ENCODE data around the gene APPBP2.

The APPBP2 gene

GRCh38 chr17:60527701-60528100 lies 1.7 kb upstream of the APPBP2 start:
- TF ChIP-seq MAX (IDR thresholded peaks at IDR 0.05) (no peak), EP300 (IDR thresholded peaks at IDR 0.05; ENCODE audit: borderline replicate concordance) (no peak), USF1 (IDR thresholded peaks at IDR 0.05) (no peak), TEAD4 (IDR thresholded peaks at IDR 0.05) (no peak), EGR1 (IDR thresholded peaks at IDR 0.05) (no peak), REST (IDR thresholded peaks at IDR 0.05; ENCODE audit: low read depth) (no peak), TCF12 (IDR thresholded peaks at IDR 0.05; ENCODE audit: low read depth) (no peak), FOXM1 (IDR thresholded peaks at IDR 0.05; ENCODE audit: borderline replicate concordance, low read depth) (no peak), TAF1 (IDR thresholded peaks at IDR 0.05; ENCODE audit: low read depth) (no peak), YY1 (IDR thresholded peaks at IDR 0.05; ENCODE audit: low read depth) (no peak), RAD21 (IDR thresholded peaks at IDR 0.05; ENCODE audit: low read depth) (no peak), ZBTB7A (IDR thresholded peaks at IDR 0.05; ENCODE audit: low read depth) (no peak), CREB1 (IDR thresholded peaks at IDR 0.05; ENCODE audit: low read depth) (no peak), CEBPB (IDR thresholded peaks at IDR 0.05) (no peak), NFIC (IDR thresholded peaks at IDR 0.05) (no peak)

GRCh38 chr17:60526726-60527125 lies 684 bp upstream of the APPBP2 start:
- TF ChIP-seq REST (IDR thresholded peaks at IDR 0.05; ENCODE audit: low read depth) (no peak), EGR1 (IDR thresholded peaks at IDR 0.05) (no peak), TCF12 (IDR thresholded peaks at IDR 0.05; ENCODE audit: low read depth) (no peak), NFIC (IDR thresholded peaks at IDR 0.05) (no peak), EP300 (IDR thresholded peaks at IDR 0.05; ENCODE audit: borderline replicate concordance) (no peak), YY1 (IDR thresholded peaks at IDR 0.05; ENCODE audit: low read depth) (no peak), RAD21 (IDR thresholded peaks at IDR 0.05; ENCODE audit: low read depth) (no peak), USF1 (IDR thresholded peaks at IDR 0.05) (no peak), ZBTB7A (IDR thresholded peaks at IDR 0.05; ENCODE audit: low read depth) (no peak), MAX (IDR thresholded peaks at IDR 0.05) (no peak)

GRCh38 chr17:60525328-60525684 lies 736 bp downstream of the APPBP2 start:
- no peak for TF ChIP-seq YY1 (IDR thresholded peaks at IDR 0.05; ENCODE audit: low read depth)
- no peak for TF ChIP-seq MAX (IDR thresholded peaks at IDR 0.05)
- no peak for TF ChIP-seq ZBTB7A (IDR thresholded peaks at IDR 0.05; ENCODE audit: low read depth)
- no peak for TF ChIP-seq CEBPB (IDR thresholded peaks at IDR 0.05)
- no peak for TF ChIP-seq FOXM1 (IDR thresholded peaks at IDR 0.05; ENCODE audit: borderline replicate concordance, low read depth)
- no peak for TF ChIP-seq REST (IDR thresholded peaks at IDR 0.05; ENCODE audit: low read depth)
- no peak for TF ChIP-seq TEAD4 (IDR thresholded peaks at IDR 0.05)

- TF ChIP-seq MAX (IDR thresholded peaks at IDR 0.05) = no peak
Measured at GRCh38 chr17:60524463-60525327, 1.3 kb downstream of the APPBP2 start.
